Fibroblast of villous mesenchyme (primary cell): Measurements from ENCODE around the gene MAD1L1. TPM values are rescaled to one million over a fixed set of nuclear protein-coding genes. Genes with fewer than 3 reads are reported as not detected.

Experiments used
- DNase-seq: peaks from one replicate; pipeline ENCODE4 v3.0.0-alpha.2; 2010; ENCODE audit warnings: low read depth
- H3K4me3 ChIP-seq: 2 replicates; pipeline ENCODE4 v1.5.1; 2011; ENCODE audit warnings: low read depth, mild to moderate bottlenecking, low read length
- total RNA-seq: library from RNA; depleted of rRNA; stranded (reverse); fragments of >200 nt; gene quantifications from 2 replicates; pipeline ENCODE4 v1.2.3, GENCODE V29; 2012
- TF ChIP-seq, protein P1 (sequence below): IDR thresholded peaks from 2 replicates; pipeline ENCODE4 v1.5.1; 2012; ENCODE audit warnings: low read depth, mild to moderate bottlenecking, low read length; ENCODE audit not compliant: insufficient read depth

Gene MAD1L1
- total RNA-seq, 1 donor = 43.6 TPM

DNA sequence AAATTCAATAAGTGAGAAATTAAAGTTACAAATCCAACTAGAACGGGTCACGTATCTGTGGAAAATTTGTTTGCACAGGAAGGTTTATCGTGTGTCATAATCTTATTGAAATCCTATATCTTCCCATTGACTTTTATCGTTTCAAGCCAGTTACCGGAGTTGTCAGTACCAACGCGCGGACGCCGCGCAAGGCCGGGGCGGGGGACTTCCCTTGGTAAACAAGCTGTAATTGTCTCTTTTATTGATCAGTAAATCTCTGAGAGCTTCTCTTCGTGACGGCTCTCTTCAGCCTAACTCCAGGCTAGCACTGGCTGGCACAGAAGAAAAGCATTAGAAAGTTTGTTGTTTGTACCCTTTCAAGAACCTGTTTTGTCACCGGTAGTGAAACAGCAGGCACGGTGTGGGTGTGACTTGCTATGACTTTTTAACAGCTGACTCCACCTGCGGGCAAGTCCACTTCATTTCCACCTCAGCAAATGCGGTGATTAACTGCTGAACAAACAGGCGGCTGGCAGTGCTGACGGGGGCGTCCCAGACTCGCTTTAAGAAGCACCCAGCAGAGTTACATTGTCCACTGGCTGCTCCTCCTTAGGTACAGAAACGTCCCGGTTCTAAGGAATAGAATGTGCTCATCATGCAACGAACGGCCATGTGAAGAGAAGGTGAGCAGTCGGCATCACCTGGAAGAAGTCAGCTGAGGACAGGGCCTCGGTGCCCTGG, 215.8 kb downstream of the MAD1L1 start:
- no peak overlapping the region for H3K4me3 ChIP-seq
- no peak for DNase-seq
- TF ChIP-seq, protein P1, sequence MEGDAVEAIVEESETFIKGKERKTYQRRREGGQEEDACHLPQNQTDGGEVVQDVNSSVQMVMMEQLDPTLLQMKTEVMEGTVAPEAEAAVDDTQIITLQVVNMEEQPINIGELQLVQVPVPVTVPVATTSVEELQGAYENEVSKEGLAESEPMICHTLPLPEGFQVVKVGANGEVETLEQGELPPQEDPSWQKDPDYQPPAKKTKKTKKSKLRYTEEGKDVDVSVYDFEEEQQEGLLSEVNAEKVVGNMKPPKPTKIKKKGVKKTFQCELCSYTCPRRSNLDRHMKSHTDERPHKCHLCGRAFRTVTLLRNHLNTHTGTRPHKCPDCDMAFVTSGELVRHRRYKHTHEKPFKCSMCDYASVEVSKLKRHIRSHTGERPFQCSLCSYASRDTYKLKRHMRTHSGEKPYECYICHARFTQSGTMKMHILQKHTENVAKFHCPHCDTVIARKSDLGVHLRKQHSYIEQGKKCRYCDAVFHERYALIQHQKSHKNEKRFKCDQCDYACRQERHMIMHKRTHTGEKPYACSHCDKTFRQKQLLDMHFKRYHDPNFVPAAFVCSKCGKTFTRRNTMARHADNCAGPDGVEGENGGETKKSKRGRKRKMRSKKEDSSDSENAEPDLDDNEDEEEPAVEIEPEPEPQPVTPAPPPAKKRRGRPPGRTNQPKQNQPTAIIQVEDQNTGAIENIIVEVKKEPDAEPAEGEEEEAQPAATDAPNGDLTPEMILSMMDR = no peak

DNA sequence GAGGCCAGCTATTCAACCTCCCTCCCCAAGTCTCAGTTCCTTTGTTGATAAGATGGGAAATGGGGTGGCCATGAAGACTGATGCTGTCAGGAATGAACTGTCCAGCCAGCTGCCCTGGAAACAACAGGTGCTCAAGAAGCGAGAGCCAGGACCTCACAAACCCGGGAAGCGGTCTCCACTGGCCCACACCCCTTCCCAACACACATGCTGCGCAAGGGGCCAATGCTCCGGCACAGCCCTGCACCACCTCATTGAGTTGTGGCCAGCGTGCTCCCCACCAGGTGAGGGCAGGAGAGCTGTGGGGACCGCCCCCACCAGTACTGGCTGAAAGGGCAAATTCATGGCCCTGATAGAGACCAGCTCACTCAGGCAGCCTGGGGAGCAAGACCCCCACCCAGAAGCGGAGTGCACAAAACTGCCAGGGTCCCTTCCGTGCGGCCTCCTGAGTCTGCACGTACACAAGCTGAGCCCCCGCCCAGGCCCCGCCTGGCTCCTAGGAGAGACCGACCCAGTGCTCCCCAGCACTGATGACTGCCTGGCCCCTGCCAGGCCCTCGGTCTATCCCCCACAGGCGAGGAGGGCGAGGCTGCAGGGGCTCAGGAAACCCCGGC, 216.6 kb downstream of the MAD1L1 start:
- no peak overlapping the region for H3K4me3 ChIP-seq
- TF ChIP-seq, protein P1 = no peak
- DNase-seq = no peak

DNA sequence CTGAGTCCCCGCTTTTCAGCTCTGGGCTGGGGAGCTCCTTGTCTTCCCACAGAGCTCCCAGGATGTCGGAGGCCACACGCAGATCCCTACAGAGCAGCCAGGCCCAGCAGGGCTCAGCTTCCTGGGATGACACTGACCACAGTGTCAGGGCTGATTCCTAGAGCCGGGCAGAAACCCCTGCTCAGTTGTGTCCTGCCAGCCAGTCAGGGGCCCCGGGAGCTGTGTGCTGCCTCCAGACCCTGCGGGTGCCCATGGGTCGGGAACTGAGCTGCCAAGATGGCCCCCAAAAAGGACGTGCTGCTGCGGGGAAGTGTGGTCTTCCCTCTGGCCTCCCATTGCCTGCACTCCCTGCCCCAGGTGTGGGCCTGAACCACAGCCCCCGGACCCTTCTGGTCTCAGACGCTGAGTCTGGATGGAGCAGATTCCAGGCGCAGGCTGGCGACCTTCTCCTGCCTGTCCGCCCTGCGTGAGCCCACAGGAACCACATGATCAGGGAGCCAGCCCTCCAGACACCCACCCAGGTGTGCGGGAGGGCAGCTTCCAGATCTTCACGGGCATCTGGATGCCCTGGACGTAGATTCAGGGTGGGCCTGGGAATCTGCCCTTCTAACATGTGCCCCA, 217.4 kb downstream of the MAD1L1 start:
- no peak for DNase-seq
- no peak overlapping the region for H3K4me3 ChIP-seq

DNA sequence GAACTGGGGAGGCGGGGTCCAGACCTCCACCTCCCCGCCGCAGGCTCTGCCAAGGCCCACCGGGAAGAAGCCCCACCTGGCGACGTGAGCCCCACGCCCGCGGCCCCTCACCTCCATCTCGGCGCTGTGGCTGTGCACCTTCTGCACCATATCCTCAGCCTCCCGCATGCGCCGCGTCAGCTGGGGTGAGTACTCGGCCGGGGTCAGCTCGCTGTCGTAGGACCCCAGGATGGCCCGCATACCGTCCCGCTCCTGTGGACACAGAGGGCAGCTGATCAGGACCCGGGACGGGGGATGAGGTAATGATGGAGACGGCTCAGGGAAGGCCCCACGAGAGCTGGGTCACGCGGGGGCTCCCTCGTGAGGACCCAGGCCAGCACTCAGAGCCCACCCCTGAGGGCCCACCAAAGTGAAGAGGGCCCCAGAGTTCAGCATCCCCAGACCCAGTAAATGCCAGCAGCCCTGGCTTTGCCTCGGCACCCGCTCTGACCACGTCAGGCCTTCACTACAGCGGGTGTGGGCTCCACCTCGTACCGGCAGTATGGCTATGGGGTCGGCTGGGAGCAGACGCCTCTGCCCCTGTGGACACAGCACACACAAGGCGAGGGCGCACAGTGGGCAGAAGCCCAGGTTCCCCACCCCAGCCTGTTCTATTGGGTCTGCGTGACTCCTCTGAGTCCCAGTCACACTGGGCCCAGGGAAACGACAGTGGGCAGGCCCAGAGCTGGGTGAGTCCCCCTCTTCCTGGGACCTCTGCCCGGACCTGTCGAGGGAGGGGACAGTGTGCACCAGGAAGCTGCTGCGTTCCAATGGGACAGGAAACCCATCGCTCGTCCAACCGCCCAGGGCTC, 218.1 kb downstream of the MAD1L1 start:
- no peak overlapping the region for H3K4me3 ChIP-seq
- DNase-seq = no peak
- TF ChIP-seq, protein P1 = no peak

More for the DNA sequence above, 217.4 kb downstream of the MAD1L1 start:
- TF ChIP-seq, protein P1 = no peak

DNA sequence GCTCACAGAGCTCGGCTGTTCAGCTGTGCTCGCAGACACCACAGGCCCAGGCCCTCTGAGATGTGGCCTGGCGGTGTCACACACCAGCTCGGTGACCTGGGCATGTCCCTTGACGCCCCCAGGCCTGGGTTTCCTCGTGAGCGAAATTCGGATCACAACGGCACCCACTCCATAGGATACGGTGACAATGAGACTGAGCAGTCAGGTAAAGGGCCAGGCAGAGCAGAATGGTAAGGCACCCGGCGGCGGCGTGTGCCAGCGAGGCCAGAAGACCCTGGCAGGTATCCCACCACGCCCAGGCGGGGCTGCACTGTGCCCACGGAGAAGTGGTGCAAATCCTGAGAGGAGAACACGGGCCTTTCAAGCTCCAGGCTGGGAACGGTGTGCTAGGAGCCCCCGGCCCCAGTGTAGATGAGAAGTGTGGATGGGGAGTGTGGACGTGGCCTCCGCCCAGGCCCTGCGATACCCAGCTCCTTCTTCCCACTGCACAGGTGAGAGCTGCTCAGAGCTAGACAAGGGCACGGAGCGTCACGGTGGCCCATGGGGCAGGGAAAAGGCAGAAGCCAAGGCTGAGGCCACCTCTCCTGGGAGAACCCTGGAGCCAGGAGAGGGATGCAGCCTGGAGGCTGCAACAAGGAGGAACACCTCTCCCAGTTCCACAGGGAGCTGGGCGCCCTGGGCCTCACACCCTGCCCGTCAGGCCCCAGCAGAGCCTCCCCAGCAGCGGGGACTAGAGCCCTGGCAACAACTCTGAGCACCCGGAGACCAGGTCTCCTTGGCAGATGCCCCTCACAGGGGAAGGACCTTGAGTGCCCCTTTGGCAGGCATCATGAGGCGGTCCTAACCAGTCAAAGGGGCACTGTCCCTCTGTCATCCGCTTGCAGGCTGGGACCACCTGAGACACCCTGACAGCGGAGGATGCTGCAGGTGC, 219.1 kb downstream of the MAD1L1 start:
- no peak overlapping the region for H3K4me3 ChIP-seq
- no peak for DNase-seq
- TF ChIP-seq, protein P1 = no peak

DNA sequence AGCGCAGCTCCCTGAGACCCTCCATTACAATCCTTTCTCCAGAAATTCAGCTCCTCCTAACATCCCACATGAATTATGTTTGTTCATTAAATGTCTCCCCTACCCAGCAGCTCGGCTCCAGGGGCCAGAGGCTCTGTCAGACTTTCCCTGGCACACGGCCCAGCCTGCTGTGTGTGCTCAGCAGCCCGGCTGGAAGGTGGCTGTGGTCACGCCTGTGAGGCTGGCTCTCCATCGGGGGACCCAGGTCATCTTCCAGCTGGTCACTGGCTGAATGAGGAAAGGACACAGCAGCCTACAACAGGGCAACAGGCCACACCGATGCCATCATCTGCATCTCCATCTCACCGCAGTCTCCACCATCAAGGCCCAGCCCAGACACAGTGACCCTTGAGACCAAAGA, 219.8 kb downstream of the MAD1L1 start:
- H3K4me3 ChIP-seq = no peak overlapping the region
- TF ChIP-seq, protein P1 = no peak
- DNase-seq = peak; percentile 18
